ENCODE results near the gene LBHD1. TPM values are rescaled to one million over a fixed set of nuclear protein-coding genes. Genes with fewer than 3 reads are reported as not detected.

LBHD1 gene
- total and polyA plus RNA-seq, 2 of the 4 experiments (the other 2 are of a cell fraction): 1.6 to 4.0 TPM

- ChIA-PET POLR2A (ENCODE audit: unreplicated experiment) (no interaction called here), CTCF (no interaction called here)
- dilution Hi-C loops (cut with HindIII; ENCODE audit: low sequenced_read_pairs, unreplicated experiment): no loop called here
Observed at GRCh38 chr11:62648185-62648966, 23.7 kb downstream of the LBHD1 start.

More at GRCh38 chr11:62648185-62648966, 23.7 kb downstream of the LBHD1 start:
- Histone ChIP-seq H2AK9ac (replicated peaks; ENCODE audit: low read depth, low read length, poor library complexity) (no peak overlapping the region), H2BK5ac (ENCODE audit: low read depth, low read length, poor library complexity, severe bottlenecking) (no peak overlapping the region), H3K4me3 (ENCODE audit: insufficient read depth, low read depth, low read length) (no peak overlapping the region), H4K91ac (ENCODE audit: insufficient read depth, low read depth, low read length) (no peak overlapping the region), H4K5ac (ENCODE audit: low read depth, low read length) (no peak overlapping the region), H4K8ac (ENCODE audit: low read depth in 2 of 2, low read length in 2 of 2) (no peak overlapping the region), H3K27me3 (ENCODE audit: control insufficient read depth, insufficient read depth, low read length) (no peaks in the 10 kb centered on the region), H3K4me1 (ENCODE audit: control insufficient read depth, insufficient read depth, low read length) (peaks cover 8% of the 10 kb centered on the region), H3K4ac (ENCODE audit: low read depth, low read length) (no peak overlapping the region), H2AFZ (replicated peaks; ENCODE audit: low read length, poor library complexity) (no peak overlapping the region), H3K4me2 (ENCODE audit: low read depth, low read length) (no peak overlapping the region), H3K79me1 (ENCODE audit: low read depth in 1 of 2, low read length in 2 of 2) (peaks cover 6 to 57% of the 10 kb centered on the region in 2 experiments), H2BK120ac (ENCODE audit: low read depth, low read length) (no peak overlapping the region), H3K9ac (ENCODE audit: low read depth, low read length) (no peak overlapping the region), H3K36me3 (ENCODE audit: control insufficient read depth, insufficient read depth, low read length) (peaks cover 32% of the 10 kb centered on the region), H2BK15ac (ENCODE audit: low read depth, low read length) (no peak overlapping the region), H3K9me3 (ENCODE audit: control insufficient read depth, insufficient read depth, low read length) (no peaks in the 10 kb centered on the region), H4K20me1 (ENCODE audit: insufficient read depth, low read length) (peaks cover 17% of the 10 kb centered on the region), H3K23ac (ENCODE audit: low read depth, low read length) (no peak overlapping the region), H3K56ac (ENCODE audit: extremely low read depth, insufficient read depth, low read length) (no peak overlapping the region), H2BK20ac (ENCODE audit: low read depth, low read length) (no peak overlapping the region), H2AK5ac (ENCODE audit: low read depth, low read length) (no peak overlapping the region), H3K27ac (ENCODE audit: insufficient read depth, low read length) (no peak overlapping the region), H3K9me1 (ENCODE audit: insufficient read depth, low read length) (0 out of 2 replicates have a peak, but pooled peaks cover 7% of the 10 kb centered on the region), H3K14ac (replicated peaks; ENCODE audit: low read depth, low read length) (no peak overlapping the region), H3K18ac (ENCODE audit: low read depth, low read length) (no peak overlapping the region)
- no peak for DNase-seq
- ATAC-seq (ENCODE audit: low read depth): no peak
- 95% methylated on average over 18 of the region's 24 CpGs; no CpG with 5 or more reads in 1 of the 2 experiments for WGBS, 2 experiments (ENCODE audit: extremely low coverage in 2 of 2, insufficient read length in 1 of 2)
- no peak for TF ChIP-seq CEBPB (IDR thresholded peaks at IDR 0.05; ENCODE audit: low read depth, low read length)
- TF ChIP-seq POLR2A (IDR thresholded peaks at IDR 0.05; ENCODE audit: low read depth, low read length): no peak
- no peak for TF ChIP-seq USF2 (IDR thresholded peaks at IDR 0.05; ENCODE audit: low read depth, low read length)
- TF ChIP-seq MAZ (IDR thresholded peaks at IDR 0.05; ENCODE audit: borderline replicate concordance, low read depth, low read length): no peak
- TF ChIP-seq RCOR1 (IDR thresholded peaks at IDR 0.05; ENCODE audit: insufficient replicate concordance, low read length): no peak
- no peak for TF ChIP-seq MXI1 (IDR thresholded peaks at IDR 0.05; ENCODE audit: borderline replicate concordance, low read depth, low read length)
- TF ChIP-seq CHD1 (IDR thresholded peaks at IDR 0.05; ENCODE audit: low read depth, low read length): no peak
- no peak for TF ChIP-seq BHLHE40 (IDR thresholded peaks at IDR 0.05; ENCODE audit: low read depth, low read length)
- no peak for TF ChIP-seq CTCF (conservative IDR thresholded peaks at IDR 0.05; ENCODE audit: low read depth, low read length)
- no peak for TF ChIP-seq NFE2L2 (IDR thresholded peaks at IDR 0.05; ENCODE audit: low read depth, low read length)
- no peak for TF ChIP-seq FOS (IDR thresholded peaks at IDR 0.05; ENCODE audit: low read depth, low read length)
- TF ChIP-seq RFX5 (IDR thresholded peaks at IDR 0.05; ENCODE audit: low read depth, low read length): no peak
- no peak for TF ChIP-seq ELK1 (IDR thresholded peaks at IDR 0.05; ENCODE audit: borderline replicate concordance, low read depth, low read length)
- TF ChIP-seq SMC3 (IDR thresholded peaks at IDR 0.05; ENCODE audit: low read depth, low read length): no peak
- no peak for TF ChIP-seq RAD21 (IDR thresholded peaks at IDR 0.05; ENCODE audit: low read length)
- no peak for TF ChIP-seq MAFK (IDR thresholded peaks at IDR 0.05; ENCODE audit: low read depth, low read length)
- intact Hi-C loops (cut with micrococcal nuclease) (no loop called here), in situ Hi-C loops (cut with MboI; ENCODE audit: low sequenced_read_pairs) (no loop called here)
- BruUV-seq (replicated peaks): no TSS peak
